ENCODE data around the gene MACROD2. TPM values are rescaled to one million over a fixed set of nuclear protein-coding genes. Genes with fewer than 3 reads are reported as not detected.
"Not testable (repeated sequence)": the region's sequence is repeated elsewhere in the genome, so short reads cannot be mapped to it uniquely, and the experiment has no call there.

The MACROD2 gene
- total RNA-seq, 1 donor = 1.7 TPM

- Histone ChIP-seq H3K9me3 (ENCODE audit: low read depth, low read length) (no peaks in the 10 kb centered on the region), H3K27me3 (ENCODE audit: insufficient read depth, low read length) (no peaks in the 10 kb centered on the region), H3K4me1 (ENCODE audit: insufficient read depth, low read length) (no peaks in the 10 kb centered on the region), H3K4me3 (ENCODE audit: low read length) (no peak overlapping the region)
Observed at GRCh38 chr20:14956538-14956937, 961.2 kb downstream of the MACROD2 start.

- Histone ChIP-seq H3K4me3 (ENCODE audit: low read length) (no peak overlapping the region), H3K4me1 (ENCODE audit: insufficient read depth, low read length) (no peaks in the 10 kb centered on the region), H3K9me3 (ENCODE audit: low read depth, low read length) (no peaks in the 10 kb centered on the region), H3K27me3 (ENCODE audit: insufficient read depth, low read length) (no peaks in the 10 kb centered on the region)
Observed at GRCh38 chr20:14957402-14957801, 962.1 kb downstream of the MACROD2 start.

- H3K4me1 ChIP-seq (ENCODE audit: insufficient read depth, low read length) = no peaks in the 10 kb centered on the region
- H3K9me3 ChIP-seq (ENCODE audit: low read depth, low read length) = no peaks in the 10 kb centered on the region
- no peaks in the 10 kb centered on the region for H3K27me3 ChIP-seq (ENCODE audit: insufficient read depth, low read length)
- no peak overlapping the region for H3K4me3 ChIP-seq (ENCODE audit: low read length)
Observed at GRCh38 chr20:14958626-14959025, 963.3 kb downstream of the MACROD2 start.

DNA sequence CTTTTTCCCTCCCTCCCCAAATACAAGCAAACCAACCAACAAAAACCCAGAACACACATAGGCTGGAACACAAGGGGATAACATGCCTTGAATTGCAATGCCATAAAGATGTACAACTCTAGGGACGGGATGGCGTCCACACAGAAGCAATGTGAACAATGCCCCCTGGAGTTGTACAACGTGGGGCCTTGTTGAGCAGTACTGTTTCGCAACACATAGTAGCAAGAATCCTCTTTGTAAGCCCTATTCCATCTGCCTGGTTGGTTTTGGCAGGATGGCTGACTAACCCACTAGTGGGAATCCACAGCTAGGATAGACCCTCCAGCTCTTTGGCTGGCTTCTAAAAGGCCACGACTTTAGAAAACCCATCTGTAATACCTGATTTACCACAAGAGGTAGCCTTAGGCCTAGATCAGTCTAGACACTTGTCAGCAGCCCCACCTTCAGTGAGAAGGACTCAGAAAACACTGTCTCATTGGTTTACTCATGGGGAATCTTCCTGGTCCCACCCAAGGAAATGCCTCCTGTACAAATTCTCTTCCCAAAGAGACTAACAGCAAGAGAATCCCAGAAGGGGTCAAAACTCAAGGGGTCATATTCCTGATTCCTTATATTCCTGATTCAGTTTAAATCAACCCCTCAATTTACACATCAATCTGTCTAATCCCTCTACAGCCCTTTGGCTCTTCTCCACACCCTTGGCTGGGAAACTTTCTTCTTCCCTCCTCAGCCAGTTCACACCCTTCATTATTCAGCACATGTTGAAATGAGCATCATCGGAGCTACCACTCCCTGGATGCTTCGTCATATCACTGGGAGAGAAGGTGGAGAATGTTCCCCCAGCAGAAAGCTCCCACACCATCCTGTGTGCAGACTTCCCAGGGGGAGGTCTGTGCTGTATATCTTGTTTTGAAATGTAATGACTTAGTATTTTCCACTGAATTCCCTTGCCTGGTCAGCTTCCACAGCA is 964.5 kb downstream of the MACROD2 start:
- H3K27me3 ChIP-seq (ENCODE audit: insufficient read depth, low read length) = no peaks in the 10 kb centered on the region
- no peaks in the 10 kb centered on the region for H3K4me1 ChIP-seq (ENCODE audit: insufficient read depth, low read length)
- H3K4me3 ChIP-seq (ENCODE audit: low read length) = no peak overlapping the region
- no peaks in the 10 kb centered on the region for H3K9me3 ChIP-seq (ENCODE audit: low read depth, low read length)

DNA sequence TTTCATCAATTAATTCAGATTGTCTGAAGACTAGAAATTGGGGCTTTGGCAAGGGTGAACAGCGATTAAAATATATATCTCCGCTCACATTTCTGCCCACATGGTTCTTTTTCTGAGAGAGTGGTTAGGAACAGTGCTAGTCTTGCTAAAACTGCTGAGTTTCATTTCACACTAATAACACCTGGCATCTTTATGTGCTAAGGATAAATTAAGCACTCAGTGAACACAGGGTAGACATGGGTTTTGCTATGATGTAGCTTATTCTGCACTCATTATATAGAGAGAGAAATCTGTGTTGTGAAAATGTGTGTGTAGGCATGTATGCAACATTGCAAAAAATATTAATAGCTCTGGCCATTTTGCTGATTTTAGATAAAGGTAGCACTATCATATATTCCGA is 965.5 kb downstream of the MACROD2 start:
- Histone ChIP-seq H3K4me1 (ENCODE audit: insufficient read depth, low read length) (no peaks in the 10 kb centered on the region), H3K27me3 (ENCODE audit: insufficient read depth, low read length) (no peaks in the 10 kb centered on the region), H3K4me3 (ENCODE audit: low read length) (no peak overlapping the region), H3K9me3 (ENCODE audit: low read depth, low read length) (no peaks in the 10 kb centered on the region)

- Histone ChIP-seq H3K27me3 (ENCODE audit: insufficient read depth, low read length) (no peaks in the 10 kb centered on the region), H3K4me3 (ENCODE audit: low read length) (no peak overlapping the region), H3K4me1 (ENCODE audit: insufficient read depth, low read length) (no peaks in the 10 kb centered on the region), H3K9me3 (ENCODE audit: low read depth, low read length) (no peaks in the 10 kb centered on the region)
Observed at GRCh38 chr20:14963262-14963663, 967.9 kb downstream of the MACROD2 start.

- Histone ChIP-seq H3K27me3 (ENCODE audit: insufficient read depth, low read length) (no peaks in the 10 kb centered on the region), H3K4me3 (ENCODE audit: low read length) (no peak overlapping the region), H3K9me3 (ENCODE audit: low read depth, low read length) (no peaks in the 10 kb centered on the region), H3K4me1 (ENCODE audit: insufficient read depth, low read length) (no peaks in the 10 kb centered on the region)
Observed at GRCh38 chr20:14966203-14966602, 970.9 kb downstream of the MACROD2 start.

- H3K4me3 ChIP-seq (ENCODE audit: low read length) = no peak overlapping the region
- no peaks in the 10 kb centered on the region for H3K4me1 ChIP-seq (ENCODE audit: insufficient read depth, low read length)
- no peaks in the 10 kb centered on the region for H3K27me3 ChIP-seq (ENCODE audit: insufficient read depth, low read length)
- no peaks in the 10 kb centered on the region for H3K9me3 ChIP-seq (ENCODE audit: low read depth, low read length)
Observed at GRCh38 chr20:14966808-14967207, 971.5 kb downstream of the MACROD2 start.

DNA sequence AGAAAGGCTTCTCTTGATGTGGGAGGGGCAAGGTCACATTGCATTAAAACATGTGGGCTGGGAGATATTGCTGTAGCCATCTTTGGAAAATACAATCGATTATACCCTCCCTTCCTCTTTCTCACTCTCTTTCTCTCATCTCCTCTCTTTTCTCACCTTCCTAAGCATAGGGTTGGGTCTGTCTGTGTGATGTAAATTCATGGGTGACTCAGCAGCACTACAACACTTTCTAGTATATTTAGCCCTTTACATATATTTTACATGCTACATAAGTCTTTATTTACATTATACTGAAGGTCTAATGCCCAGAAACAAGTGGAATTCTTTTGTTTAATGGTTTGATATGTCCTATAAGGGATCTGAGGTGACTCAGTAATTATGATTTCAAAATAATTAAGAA is 976.9 kb downstream of the MACROD2 start:
- Histone ChIP-seq H3K27me3 (ENCODE audit: insufficient read depth, low read length) (no peaks in the 10 kb centered on the region), H3K4me3 (ENCODE audit: low read length) (no peak overlapping the region), H3K9me3 (ENCODE audit: low read depth, low read length) (no peaks in the 10 kb centered on the region), H3K4me1 (ENCODE audit: insufficient read depth, low read length) (no peaks in the 10 kb centered on the region)

- no peaks in the 10 kb centered on the region for H3K27me3 ChIP-seq (ENCODE audit: insufficient read depth, low read length)
- no peaks in the 10 kb centered on the region for H3K9me3 ChIP-seq (ENCODE audit: low read depth, low read length)
- H3K4me1 ChIP-seq (ENCODE audit: insufficient read depth, low read length) = no peaks in the 10 kb centered on the region
- no peak overlapping the region for H3K4me3 ChIP-seq (ENCODE audit: low read length)
Observed at GRCh38 chr20:14972690-14973089, 977.4 kb downstream of the MACROD2 start.

DNA sequence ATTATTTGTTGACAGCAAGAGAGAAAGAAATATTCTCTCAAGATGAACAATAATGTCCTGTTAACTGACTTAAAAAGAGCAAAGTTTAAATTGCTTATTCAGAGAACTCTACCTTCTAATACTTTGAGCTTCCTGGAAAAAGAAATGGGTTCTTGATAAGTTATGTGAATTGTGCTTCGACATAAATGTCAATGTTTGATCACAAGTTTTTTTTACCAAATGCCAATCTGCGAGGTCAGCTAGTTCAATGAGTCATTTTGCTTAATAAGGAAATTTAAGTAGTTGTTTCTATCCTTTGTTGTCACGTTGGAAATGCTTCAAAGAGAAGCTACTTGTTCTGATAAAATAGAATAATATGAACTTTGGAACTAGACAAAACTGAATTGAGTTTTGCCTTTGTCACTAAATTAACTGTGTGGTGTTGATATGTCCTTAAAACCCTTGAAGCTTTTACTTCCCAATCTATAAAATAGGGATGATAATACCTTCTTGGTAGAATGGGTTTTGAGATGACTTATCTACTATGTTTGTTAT is 984.2 kb downstream of the MACROD2 start:
- H3K9me3 ChIP-seq (ENCODE audit: low read depth, low read length) = no peaks in the 10 kb centered on the region

DNA sequence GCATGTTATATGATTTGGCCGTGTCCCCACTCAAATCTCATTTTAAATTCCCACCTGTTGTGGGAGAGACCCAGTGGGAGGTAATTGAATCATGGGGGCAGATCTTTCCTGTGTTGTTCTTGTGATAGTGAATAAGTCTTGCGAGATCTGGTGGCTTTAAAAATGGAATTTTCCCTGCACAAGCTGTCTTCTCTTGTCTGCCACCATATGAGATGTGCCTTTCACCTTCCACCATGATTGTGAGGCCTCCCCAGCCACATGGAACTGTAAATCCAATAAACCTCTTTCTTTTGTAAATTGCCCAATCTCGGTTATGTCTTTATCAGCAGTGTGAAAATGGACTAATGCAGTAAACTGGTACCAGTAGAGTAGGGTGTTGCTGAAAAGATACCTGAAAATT is 986.2 kb downstream of the MACROD2 start:
- not testable (repeated sequence) for H3K9me3 ChIP-seq (ENCODE audit: low read depth, low read length); H3K27me3 ChIP-seq (ENCODE audit: insufficient read depth, low read length); H3K4me3 ChIP-seq (ENCODE audit: low read length); H3K4me1 ChIP-seq (ENCODE audit: insufficient read depth, low read length)

More for the DNA sequence above, 984.2 kb downstream of the MACROD2 start:
- H3K4me1 ChIP-seq (ENCODE audit: insufficient read depth, low read length) = no peaks in the 10 kb centered on the region
- no peak overlapping the region for H3K4me3 ChIP-seq (ENCODE audit: low read length)
- H3K27me3 ChIP-seq (ENCODE audit: insufficient read depth, low read length) = no peaks in the 10 kb centered on the region

DNA sequence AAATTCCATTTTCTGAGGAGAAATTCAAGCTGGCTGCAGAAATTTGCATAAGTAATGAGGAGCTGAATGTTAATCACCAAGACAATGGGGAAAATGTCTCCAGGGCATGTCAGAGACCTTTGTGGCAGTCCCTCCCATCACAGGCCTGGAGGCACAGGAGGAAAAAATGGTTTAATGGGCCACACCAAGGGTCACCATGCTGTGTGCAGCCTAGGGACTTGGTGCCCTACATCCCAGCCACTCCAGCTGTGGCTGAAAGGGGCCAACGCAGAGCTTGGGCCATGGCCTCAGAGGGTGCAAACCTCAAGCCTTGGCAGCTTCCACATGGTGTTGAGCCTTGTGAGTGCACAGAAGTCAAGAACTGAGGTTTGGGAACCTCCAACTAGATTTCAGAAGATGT is 987.0 kb downstream of the MACROD2 start:
- H3K9me3 ChIP-seq (ENCODE audit: low read depth, low read length); H3K27me3 ChIP-seq (ENCODE audit: insufficient read depth, low read length); H3K4me3 ChIP-seq (ENCODE audit: low read length); H3K4me1 ChIP-seq (ENCODE audit: insufficient read depth, low read length): not testable (repeated sequence)

DNA sequence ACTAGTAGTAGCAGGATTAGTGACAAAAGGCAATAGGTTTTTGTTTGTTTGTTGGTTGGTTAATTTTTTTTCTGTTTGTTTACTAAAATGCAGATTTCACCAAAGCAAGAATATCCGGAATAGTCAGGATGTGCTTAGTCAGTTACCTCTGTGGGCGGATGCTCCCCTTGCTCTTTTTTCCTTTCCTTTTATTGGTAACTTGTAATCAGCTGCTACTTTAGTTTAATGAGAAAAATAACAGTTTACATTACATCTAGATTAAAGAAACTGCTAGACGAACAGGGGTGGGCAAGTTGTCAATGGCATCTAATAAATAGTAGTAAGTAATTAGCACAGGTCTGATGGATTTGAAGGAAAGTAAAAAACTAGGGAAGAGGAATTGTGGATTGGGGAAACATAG is 989.0 kb downstream of the MACROD2 start:
- no peaks in the 10 kb centered on the region for H3K27me3 ChIP-seq (ENCODE audit: insufficient read depth, low read length)
- H3K9me3 ChIP-seq (ENCODE audit: low read depth, low read length) = no peaks in the 10 kb centered on the region
- no peak overlapping the region for H3K4me3 ChIP-seq (ENCODE audit: low read length)
- no peaks in the 10 kb centered on the region for H3K4me1 ChIP-seq (ENCODE audit: insufficient read depth, low read length)

GRCh38 chr20:14984768-14985622 is 989.7 kb downstream of the MACROD2 start:
- no peaks in the 10 kb centered on the region for H3K4me1 ChIP-seq (ENCODE audit: insufficient read depth, low read length)
- H3K4me3 ChIP-seq (ENCODE audit: low read length) = no peak overlapping the region
- no peaks in the 10 kb centered on the region for H3K9me3 ChIP-seq (ENCODE audit: low read depth, low read length)
- no peaks in the 10 kb centered on the region for H3K27me3 ChIP-seq (ENCODE audit: insufficient read depth, low read length)
